Skin of body (tissue), 2 donors: ENCODE measurements around the gene TTC28. TPM values are rescaled to one million over a fixed set of nuclear protein-coding genes. Genes with fewer than 3 reads are reported as not detected.

ENCODE experiments used
- DNase-seq: peaks from one replicate; lab custom pipeline; 2025; lab: John Stamatoyannopoulos, UW
- total RNA-seq: library from RNA; depleted of rRNA; stranded (reverse); fragments of >200 nt; gene quantifications from one replicate; pipeline ENCODE4 v1.2.3, GENCODE V29; 2014

Gene TTC28
- total RNA-seq, 1 donor from 2014 or later = 29.0 TPM

DNA sequence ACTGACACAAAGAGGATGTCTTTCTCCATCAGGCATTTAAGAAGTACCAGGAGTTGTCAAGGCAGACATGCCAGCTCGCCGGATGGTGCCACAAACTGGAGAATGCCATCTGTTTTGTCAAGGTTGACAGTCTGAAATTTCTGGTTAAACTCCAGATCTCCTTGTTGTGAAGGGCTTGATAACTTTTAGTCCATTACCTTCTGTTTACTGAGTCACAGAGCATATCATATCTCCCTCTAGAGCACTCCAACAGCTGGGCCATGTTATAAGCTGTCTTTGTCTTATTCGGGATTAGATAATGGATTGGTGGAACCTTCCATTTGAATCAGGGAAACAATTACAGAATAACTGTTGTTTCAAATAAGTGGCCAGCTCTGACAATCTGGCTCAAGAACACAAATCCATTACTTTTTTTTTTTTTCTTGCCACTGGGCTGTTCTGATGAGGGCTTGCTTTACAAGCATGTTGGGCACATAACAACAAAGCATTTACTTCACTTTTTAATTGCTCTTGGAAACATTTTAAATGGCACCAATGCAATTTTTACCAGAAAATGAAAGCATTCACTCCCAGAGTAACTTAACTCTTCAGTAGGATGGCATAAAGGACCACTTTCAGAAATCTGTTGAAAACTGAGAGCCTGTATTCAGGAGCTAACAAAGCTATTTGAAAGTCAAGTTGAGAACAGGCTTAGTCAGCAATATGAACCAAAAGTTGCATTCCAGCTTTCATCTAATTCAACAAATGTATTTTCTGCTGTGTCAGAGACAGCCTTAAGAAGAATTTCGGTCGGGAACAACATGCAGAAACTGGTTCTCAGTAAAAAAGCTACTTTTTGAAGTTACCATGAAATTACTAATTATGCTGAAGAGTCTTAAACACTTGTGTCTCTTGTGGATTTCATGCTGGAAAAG is 533.0 kb downstream of the TTC28 start:
- no peak for DNase-seq

DNA sequence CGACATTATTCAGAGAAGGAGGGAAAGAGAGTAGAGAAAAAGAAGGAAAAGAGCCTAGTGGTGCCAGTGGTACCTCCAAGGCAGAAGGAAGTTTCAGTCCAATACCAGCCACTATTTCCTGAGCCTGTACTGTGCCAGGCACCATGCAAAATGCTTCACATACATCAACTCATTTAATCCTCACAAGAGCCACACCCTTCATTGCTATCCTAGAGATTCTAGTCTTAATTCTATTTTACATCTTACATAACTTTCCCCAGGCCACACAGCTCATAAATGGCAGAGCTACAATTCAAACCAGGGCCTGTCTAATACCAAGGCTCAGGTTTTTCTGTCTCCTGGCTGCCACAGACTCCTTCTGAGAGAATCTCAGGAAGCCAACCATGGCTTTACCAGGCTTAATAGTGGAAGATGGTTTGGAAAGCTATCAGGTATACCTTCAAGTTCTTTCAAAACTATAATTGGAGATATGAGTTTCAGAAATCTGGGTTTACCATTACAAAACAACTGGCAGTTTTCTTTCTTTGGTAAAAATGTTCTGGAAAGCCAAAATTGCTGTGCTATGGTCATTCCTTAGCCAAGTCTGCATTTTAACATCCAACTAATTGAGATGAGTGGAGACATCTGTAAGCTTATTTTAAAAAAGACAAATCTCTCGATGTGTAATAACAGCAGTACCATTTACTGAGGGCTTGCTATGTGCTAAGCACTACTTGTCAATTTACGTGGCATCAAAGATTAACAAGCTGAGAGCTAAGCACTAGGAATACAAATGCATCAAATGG is 535.5 kb downstream of the TTC28 start:
- no peak for DNase-seq

DNA sequence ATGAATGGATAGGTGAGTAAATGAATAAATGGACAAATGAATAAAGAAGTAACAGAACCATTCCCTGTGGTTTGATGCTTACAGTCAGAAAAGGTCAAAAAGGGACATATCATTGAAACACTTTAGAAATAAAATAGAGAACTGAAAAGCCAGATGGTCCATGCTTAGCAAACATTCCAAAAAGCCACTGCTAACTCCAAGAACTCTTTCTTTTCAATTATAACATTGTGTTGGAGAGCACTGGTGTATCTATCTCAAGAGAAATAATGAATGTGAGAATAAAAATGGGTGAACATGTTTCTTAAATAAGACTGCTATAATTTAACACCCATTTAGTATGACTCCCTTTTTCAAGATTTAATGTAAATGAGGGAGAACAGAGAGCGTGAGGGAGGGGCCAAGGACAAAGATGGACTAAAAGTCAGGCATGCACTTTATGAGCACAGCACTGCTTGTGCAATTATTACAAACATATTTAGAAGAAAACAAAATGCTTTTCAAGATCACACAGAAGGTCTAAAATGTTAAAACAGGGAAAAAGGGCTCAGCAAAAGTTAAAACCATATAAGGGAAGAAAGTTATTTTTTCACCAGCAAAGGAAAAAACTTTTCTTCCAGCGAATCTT is 536.3 kb downstream of the TTC28 start:
- peak; percentile 52 for DNase-seq

DNA sequence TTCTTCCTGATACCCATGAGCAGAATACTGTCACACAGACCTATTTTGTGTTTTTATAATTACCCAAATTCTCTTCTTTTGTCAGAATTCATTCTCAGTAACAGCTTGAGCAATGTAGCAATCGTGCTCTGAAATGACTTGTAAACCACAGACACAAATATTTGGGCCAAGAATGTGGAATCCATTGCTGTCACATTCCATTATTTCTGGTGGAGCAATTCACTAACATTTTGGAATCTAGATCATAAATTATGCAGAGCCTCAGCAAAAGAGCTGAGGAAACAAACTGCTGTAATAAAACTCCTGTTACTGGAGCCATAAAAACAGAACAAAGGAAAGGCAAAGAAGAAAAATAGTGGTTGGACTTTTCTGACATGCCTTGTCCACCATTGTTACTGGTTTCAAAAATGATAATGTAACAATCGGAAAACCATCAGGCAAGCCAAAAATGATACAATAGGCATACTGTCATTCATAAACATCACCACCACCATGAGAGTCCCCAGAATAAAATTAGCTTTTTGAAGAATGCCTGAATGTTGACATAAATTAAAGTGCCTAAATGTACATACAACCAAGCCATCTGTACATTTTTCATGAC is 537.2 kb downstream of the TTC28 start:
- DNase-seq = peak; percentile 98

DNA sequence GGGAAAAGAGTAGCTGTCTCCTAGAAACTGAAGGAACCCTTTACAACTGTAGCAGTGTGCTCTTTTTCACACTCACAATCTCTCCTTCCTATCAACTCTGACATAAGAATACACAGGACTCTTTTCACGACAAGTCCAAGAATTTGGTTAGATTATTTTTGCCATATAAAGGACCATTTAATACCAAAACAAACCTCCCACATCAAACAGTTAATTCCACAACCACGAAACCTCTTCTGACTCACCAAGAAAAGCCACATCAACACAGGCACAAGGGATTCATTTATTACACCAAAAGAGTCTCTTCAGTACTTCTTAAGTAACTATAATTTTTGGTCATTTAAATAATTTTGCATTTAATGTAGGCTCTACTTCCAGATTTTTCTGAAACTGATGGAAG is 538.0 kb downstream of the TTC28 start:
- DNase-seq = no peak

DNA sequence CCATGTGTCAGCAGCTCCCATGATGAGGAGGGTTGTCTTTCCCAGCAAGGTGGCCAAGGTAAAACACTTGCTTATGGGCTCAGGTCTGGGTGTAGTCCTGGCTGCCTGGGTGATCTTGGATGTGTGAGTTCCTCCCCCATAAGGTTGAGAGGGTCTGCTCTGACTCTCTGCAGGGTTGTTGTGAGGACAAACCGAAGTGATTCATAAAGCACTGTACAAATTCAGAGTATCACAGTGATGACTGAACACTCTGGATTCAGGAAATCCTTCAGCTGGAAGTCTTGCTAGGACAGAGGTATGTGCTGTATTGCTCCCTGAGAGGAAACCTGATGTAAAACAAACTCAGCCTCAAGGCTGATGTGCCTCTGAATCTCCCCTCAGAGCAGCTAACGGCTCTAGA is 539.7 kb downstream of the TTC28 start:
- no peak for DNase-seq

DNA sequence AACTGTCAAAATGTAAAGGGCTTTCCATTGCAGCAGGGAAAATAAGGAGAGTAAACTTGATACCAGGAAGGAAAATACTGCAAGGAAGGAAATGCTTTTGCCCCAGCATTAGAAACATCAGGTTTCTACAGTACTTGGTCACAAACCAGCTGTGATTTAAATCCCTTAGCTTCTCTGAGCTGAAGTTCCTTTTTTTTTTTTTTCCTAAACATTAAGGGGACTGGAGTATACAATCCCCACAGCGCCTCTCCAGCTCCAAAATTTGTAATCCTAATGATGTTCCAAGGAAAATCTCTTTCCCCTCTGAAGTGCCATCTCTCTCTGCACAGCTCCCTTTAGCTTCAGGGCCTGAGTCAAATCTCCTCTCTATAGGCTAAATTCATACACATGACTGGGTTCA is 540.1 kb downstream of the TTC28 start:
- no peak for DNase-seq

DNA sequence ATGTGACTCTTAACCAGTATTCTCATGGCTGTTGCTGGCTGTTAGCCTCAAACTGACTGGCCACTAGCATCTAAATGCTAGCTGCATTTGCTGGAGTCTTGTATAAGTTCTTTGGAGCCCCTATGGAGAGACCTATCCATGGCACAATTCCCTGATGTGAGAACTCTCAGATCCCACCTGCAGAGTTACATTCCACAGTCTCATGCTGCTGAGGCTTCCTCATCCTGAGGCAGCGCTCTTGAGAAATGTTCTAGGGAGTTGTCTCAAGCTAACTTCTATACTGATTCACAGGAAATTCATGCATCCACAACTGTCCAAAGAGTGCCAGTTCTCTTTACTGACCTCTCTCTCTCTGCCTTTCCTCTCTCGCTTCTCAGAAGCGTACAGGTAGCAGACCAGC is 542.6 kb downstream of the TTC28 start:
- DNase-seq = no peak

DNA sequence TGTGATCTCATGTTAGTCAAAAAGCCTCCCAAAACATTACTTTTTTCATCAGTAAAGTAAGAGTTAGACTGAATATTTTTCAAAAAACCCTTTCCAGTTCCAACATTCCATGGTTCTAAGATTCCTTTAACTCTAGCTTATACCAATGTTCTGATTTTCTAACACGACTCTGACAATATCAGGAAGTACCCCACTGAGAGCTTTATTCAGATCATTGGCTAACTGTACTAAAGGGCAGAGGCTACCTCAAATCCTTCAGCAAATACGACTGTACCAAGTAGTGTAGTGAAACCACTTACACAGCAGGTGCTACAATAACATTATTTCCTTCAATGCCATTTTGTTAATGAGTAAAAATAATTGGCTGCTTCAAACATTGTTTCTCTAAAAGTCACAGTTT is 547.2 kb downstream of the TTC28 start:
- DNase-seq = no peak

DNA sequence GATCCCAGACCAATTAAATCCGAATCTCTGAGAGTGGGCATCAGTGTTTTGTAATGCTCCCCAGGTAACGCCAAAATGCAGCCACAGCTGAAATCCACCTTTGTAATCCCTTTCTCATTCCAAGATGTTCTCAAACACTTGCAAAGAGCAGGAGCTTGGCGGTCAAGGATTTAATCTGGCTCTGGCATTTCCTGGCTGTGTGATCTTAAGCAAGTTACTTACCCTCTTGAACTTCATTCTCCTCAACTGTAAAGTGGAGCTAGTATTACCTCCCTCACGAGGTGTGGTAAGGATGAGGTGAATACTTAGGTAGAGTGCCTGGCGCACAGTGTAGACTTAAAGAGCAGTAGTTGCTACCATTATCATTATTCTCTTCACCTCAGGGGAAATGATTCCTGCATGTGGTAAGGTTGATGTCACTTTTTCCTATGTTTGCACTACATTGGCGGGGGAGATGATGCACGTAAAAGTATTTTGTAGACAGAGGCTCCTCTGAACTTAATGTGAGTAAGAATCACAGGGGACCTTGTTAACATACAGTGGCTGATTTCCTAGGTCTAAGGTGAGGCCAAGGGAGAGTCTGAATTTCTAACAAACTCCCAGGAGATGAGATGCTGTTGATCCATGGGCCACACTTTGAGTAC is 550.2 kb downstream of the TTC28 start:
- DNase-seq = no peak

DNA sequence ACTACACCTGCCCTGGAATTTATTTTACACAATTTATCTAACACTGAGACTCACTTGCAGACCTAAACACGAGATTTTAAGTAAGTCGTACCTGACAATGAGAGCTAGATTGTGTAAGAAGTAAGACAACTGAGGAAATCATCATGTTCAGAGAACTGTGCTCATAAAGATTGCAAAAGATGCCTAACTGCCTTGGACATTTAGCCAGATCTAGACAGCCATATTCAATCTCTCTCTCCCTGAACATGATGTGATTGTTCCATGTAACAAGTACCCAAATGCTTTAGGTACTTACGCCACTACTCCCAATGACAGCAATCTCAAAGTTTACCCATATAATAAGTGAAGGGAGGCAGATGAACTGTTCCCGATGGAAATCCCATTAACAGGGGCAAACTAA is 550.8 kb downstream of the TTC28 start:
- DNase-seq = no peak

DNA sequence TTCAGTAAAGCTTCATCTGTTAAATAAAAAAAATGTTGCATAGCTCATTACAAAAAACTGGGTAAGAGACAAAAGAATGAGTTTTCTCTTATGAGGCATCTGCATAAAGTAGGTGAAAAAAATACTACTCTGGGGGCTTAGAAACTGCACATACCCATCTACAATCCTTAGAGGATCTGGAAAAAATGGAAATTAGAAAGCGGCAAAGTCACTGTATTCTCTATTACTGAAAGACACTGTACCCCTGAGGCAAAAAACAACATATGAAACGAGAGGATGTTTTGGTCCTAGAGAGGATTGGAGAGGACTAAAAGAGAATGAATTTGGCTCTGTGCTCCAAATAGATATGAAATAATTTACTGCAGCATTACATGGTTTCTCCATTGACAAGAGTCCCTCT is 553.8 kb downstream of the TTC28 start:
- DNase-seq = no peak

DNA sequence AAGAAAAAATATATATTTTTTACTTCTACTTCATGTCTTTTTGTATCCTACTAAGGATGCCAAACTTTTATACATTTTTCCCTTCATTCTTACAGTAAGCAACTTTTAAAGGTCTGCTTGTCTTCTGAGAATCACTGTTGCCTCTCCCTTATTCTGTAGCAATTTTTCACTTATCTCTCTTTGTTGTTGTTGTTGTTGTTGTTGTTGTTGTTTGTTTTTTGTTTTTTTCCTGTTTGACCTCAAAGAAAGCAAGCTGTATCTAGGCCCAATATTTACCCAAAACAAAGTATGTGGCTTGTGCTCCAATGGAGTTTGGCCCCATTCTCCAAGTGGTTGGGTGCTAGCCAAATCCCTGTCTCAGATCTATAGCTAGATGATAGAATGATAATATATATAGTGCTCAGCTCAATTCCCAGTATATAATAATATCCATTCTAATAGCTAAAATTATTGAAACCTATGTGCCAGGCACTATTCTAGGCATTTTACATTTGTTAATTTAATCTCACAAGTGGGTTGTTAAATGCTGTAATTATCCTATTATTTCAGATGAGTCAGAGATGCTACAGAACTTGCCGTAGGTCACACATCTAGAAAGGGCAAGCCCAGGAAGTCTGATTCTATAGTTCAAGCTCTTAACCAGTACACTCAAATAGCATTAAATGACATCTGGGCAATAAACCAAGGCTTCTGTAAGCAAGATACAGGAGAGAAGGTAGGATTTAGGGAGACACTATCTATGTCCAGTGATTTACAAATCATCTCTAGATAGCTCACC is 555.5 kb downstream of the TTC28 start:
- DNase-seq = no peak

DNA sequence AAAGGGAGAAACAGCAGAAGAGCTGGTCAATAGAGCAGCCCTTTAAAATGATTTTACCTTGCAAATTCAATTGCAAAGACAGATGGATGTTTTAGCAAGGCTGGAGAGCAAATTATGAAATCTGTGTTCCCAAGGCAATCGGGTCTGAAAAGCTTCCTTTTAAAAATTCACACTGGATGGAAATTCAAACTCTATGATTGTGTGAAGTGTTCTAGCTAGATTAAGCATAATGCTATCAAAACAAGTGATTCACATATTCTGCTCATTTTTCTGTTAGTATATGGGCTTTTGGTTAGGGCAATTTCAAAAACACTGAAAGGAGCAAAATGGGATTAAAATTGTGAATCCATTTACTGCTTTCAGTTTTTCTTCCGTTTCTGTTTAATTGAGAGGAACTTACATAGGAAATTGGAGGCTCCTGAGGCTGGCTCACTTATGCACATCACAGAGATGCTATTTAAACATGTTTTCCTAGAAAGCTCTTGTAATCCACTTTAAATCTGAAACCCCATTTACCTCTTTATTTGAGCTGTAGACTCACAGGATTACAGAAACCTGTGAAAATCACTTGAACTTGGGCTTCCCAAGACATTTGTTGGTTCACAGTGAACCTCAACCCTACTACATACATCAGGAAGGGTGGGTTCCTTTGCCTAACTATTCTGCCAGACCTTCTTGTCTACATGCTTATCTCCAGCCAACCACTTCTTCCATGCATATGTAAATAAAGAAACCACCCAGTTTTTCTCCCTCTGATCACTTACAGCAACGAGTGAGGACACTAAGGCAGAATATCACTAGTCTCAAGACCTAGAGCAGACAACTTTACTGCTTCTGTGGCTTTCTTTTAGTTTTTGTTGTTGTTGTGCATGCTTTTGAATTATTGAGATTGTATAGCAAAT is 558.7 kb downstream of the TTC28 start:
- no peak for DNase-seq

DNA sequence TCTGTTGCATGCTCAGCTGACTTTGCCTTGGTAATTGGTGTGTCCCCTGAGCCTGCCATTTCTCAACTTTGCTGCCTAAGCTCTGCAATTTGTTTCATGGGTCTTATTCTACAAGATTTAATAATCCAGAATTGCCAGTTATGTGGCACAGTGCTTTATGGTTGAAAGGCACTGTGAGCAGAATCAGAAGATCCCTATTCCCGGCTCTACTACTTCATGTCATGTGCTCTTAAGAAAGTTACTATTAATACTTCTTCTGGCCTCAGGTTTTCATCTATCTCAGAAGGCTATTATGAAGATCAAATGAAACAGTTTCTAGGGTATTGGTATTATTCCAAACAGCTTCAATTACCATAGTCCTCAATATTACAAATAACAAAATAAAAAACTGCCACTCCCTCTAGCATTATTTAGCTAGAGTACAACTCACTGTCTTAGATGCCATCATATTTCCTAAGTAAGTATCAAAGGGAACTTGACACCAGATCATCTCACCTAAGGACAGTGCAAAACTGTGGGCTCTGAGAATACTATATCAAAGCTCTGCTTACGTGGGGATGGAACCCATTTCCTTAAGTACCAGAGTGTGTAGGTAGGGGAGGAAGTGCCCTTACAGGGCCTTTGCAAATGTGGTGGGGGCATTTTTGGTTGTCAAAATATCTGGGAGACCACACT is 560.5 kb downstream of the TTC28 start:
- DNase-seq = no peak

DNA sequence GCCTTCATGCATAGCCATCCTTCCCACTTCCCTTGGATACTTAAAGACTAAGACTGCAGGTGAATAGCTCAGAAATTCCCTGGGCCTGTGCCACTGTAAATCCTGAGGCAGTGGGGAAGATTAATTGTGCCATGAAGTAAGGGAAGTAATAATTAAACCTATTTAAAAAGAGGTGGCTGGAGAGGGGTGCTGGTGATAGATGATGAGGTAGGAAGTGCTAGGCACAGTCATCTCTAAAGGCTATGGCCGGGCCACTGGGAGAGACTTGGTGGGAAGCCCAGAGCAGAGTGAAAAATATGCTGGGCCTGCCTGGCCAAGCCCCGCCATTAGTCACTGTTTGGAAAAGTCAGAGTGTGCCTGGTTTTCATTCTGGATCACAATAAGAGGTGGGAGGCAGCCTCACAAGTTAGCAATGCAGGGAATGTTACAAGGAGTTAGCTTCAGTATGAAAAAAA is 563.4 kb downstream of the TTC28 start:
- peak; percentile 55 for DNase-seq

DNA sequence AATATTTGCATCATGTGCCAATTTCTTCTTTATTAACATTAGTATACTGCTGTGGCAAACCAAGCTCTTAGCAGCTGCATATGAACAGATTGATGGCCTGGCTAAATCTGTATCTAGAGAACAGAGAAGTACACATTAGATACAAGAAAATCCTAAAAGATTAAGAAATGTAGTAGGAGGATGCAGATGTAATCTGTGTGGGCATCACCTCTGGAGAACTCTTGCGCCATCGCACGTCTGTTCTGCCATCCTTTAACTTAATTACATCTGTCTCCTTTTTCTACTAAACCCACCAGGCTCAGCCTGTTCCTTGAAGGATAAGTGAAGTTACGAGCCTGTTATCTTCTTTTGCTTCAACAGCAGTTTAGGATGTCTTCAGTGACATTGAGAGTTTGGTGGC is 564.2 kb downstream of the TTC28 start:
- no peak for DNase-seq

DNA sequence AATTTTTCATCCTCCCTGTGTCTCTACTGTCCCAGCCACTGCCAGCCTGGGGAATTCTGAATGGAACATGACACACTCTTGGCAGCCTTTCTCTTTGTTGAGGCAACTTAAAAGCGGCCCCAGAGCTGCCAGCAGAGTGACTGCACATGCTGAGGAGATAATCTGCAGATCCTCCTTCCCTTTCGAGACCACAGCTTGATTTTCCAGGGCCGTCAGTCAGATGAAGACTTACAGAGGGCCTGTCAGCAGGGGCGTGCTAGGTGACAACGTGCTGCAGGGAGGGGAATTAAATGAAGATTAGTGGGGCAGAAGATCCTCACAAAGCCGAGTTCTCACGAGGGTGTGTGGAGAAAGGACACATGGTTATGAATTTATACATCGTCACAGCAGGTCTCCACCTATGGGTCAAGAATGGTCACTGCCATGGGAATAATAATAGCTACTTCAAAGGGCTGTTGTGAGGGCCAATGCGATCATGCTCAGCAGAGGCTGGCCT is 567.0 kb downstream of the TTC28 start:
- peak; percentile 27 for DNase-seq

DNA sequence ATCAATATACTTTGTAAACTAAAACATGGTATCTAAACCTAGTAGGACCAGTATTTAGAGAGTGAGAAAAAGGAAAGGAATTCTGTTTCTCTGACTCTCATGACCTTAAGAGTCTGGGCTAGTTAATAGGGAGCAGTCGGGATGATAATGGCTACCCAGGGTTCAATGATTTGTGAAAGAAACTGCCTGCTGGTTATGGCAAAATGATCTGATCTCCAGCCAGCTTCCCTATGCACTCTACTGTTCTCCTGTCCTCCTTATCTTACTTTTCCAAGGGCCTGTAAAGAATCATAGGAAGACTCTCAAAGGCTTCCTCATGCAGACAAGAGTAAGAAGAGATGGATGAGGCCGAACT is 567.5 kb downstream of the TTC28 start:
- no peak for DNase-seq
